G401.6 (cell line): ENCODE data around the gene INTS11.

Experiments
- FAIRE-seq: peaks from 2 replicates; lab custom pipeline; 2012; peaks lifted over from hg19 to GRCh38; lab: Jason Lieb, UNC

Gene INTS11

GRCh38 chr1:1285102-1285571 lies 39.3 kb downstream of the INTS11 start:
- no peak for FAIRE-seq

GRCh38 chr1:1284221-1285101 lies 40.0 kb downstream of the INTS11 start:
- no peak for FAIRE-seq

GRCh38 chr1:1283821-1284220 lies 40.6 kb downstream of the INTS11 start:
- no peak for FAIRE-seq

- no peak for FAIRE-seq
Measured at GRCh38 chr1:1282998-1283397, 41.5 kb downstream of the INTS11 start.

GRCh38 chr1:1281533-1282321 lies 42.7 kb downstream of the INTS11 start:
- FAIRE-seq = no peak

- no peak for FAIRE-seq
Measured at GRCh38 chr1:1280782-1281481, 43.5 kb downstream of the INTS11 start.

GRCh38 chr1:1279028-1279427 lies 45.4 kb downstream of the INTS11 start:
- no peak for FAIRE-seq

- no peak for FAIRE-seq
Measured at GRCh38 chr1:1278620-1279019, 45.8 kb downstream of the INTS11 start.

- FAIRE-seq = no peak
Measured at GRCh38 chr1:1275836-1276235, 48.6 kb downstream of the INTS11 start.

- FAIRE-seq = no peak
Measured at GRCh38 chr1:1274931-1275431, 49.5 kb downstream of the INTS11 start.

GRCh38 chr1:1274299-1274930 lies 50.0 kb downstream of the INTS11 start:
- FAIRE-seq = no peak

GRCh38 chr1:1273512-1274298 lies 50.8 kb downstream of the INTS11 start, which contains the start of gene UBE2J2:
UBE2J2 (minus strand) TSS chr1:1273854; CDS start chr1:1267992, 5,862 bp downstream.
- no peak for FAIRE-seq

GRCh38 chr1:1273209-1273511 lies 51.3 kb downstream of the INTS11 start:
- FAIRE-seq = no peak

- FAIRE-seq = no peak
Measured at GRCh38 chr1:1272341-1273208, 51.9 kb downstream of the INTS11 start.

GRCh38 chr1:1270813-1271212 lies 53.6 kb downstream of the INTS11 start:
- FAIRE-seq = no peak

- no peak for FAIRE-seq
Measured at GRCh38 chr1:1268284-1268682, 56.2 kb downstream of the INTS11 start.

GRCh38 chr1:1267488-1268283 lies 56.8 kb downstream of the INTS11 start:
- FAIRE-seq = no peak

GRCh38 chr1:1264868-1265272 lies 59.6 kb downstream of the INTS11 start:
- no peak for FAIRE-seq

- FAIRE-seq = no peak
Measured at GRCh38 chr1:1264026-1264425, 60.4 kb downstream of the INTS11 start.
